SK-N-MC (cell line): ENCODE measurements around the gene SUCLG2.

Experiments used
- DNase-seq: peaks from one replicate; pipeline ENCODE4 v3.0.0-alpha.2; 2011; ENCODE audit warnings: low read depth, low spot score
- H3K27ac ChIP-seq: fragments of 200-600 bp; sonication (generic); 2 replicates; pipeline ENCODE4 v1.5.1; 2016; ENCODE audit warnings: mixed run types
- H3K36me3 ChIP-seq: fragments of 200-600 bp; sonication (generic); 2 replicates; pipeline ENCODE4 v1.6.1; 2017; ENCODE audit warnings: antibody characterized with exemption, low read length, mixed read lengths; ENCODE audit not compliant: insufficient read depth
- H3K4me3 ChIP-seq: fragments of 200-600 bp; sonication (generic); 2 replicates; pipeline ENCODE4 v1.5.1; 2016
- H3K9ac ChIP-seq: fragments of 200-600 bp; sonication (generic); 2 replicates; pipeline ENCODE4 v1.8.0; 2017; ENCODE audit warnings: mixed run types, mixed read lengths; ENCODE audit not compliant: insufficient read length
- H3K9me3 ChIP-seq: fragments of 200-600 bp; sonication (generic); 2 replicates; pipeline ENCODE4 v1.6.1; 2017; ENCODE audit warnings: low read depth, mild to moderate bottlenecking, antibody characterized with exemption, low read length, moderate library complexity, mixed read lengths
- EZH2 ChIP-seq: fragments of 200-600 bp; sonication (generic); IDR thresholded peaks from one replicate; pipeline ENCODE4 v1.6.1; 2017; ENCODE audit warnings: antibody characterized with exemption
- FOXP2 ChIP-seq: optimal IDR thresholded peaks from 2 replicates; pipeline ENCODE3; 2011; ENCODE audit warnings: mild to moderate bottlenecking, moderate library complexity; ENCODE audit not compliant: insufficient read depth; ENCODE audit errors: extremely low read length, control extremely low read depth
- POLR2AphosphoS5 ChIP-seq: IDR thresholded peaks from 2 replicates; pipeline ENCODE4 v1.6.1; 2012; ENCODE audit warnings: mild to moderate bottlenecking, low read depth, low read length, borderline replicate concordance

Gene SUCLG2

GRCh38 chr3:67654844-67655177 lies 399 bp upstream of the SUCLG2 start:
- no peaks in the 10 kb centered on the region for H3K36me3 ChIP-seq
- peak overlapping the region; percentile 68 for H3K27ac ChIP-seq
- H3K4me3 ChIP-seq: peak overlapping the region; percentile 77
- H3K9me3 ChIP-seq: no peaks in the 10 kb centered on the region
- no peak for DNase-seq
- peak overlapping the region; percentile 73 for H3K9ac ChIP-seq
- TF ChIP-seq POLR2AphosphoS5 (no peak), FOXP2 (no peak), EZH2 (no peak)

- Histone ChIP-seq H3K36me3 (no peaks in the 10 kb centered on the region), H3K9ac (peak overlapping the region; percentile 73), H3K27ac (peak overlapping the region; percentile 68), H3K4me3 (peak overlapping the region; percentile 77), H3K9me3 (no peaks in the 10 kb centered on the region)
- TF ChIP-seq POLR2AphosphoS5 (no peak), EZH2 (no peak), FOXP2 (no peak)
- no peak for DNase-seq
Observed at GRCh38 chr3:67653425-67654098, 850 bp downstream of the SUCLG2 start.

- H3K4me3 ChIP-seq: no peak overlapping the region
- H3K36me3 ChIP-seq: no peaks in the 10 kb centered on the region
- H3K9me3 ChIP-seq: no peaks in the 10 kb centered on the region
- H3K27ac ChIP-seq: no peak overlapping the region
- no peak for DNase-seq
- TF ChIP-seq FOXP2: no peak
- no peak for TF ChIP-seq EZH2
- TF ChIP-seq POLR2AphosphoS5: no peak
- H3K9ac ChIP-seq: no peak overlapping the region
Observed at GRCh38 chr3:67650084-67650483, 4.3 kb downstream of the SUCLG2 start.

- Histone ChIP-seq H3K4me3 (no peak overlapping the region), H3K27ac (no peak overlapping the region), H3K9ac (no peak overlapping the region), H3K9me3 (no peaks in the 10 kb centered on the region), H3K36me3 (no peaks in the 10 kb centered on the region)
- TF ChIP-seq POLR2AphosphoS5 (no peak), EZH2 (no peak), FOXP2 (no peak)
- no peak for DNase-seq
Observed at GRCh38 chr3:67649681-67650080, 4.7 kb downstream of the SUCLG2 start.

- DNase-seq: no peak
- no peak overlapping the region for H3K27ac ChIP-seq
- no peaks in the 10 kb centered on the region for H3K9me3 ChIP-seq
- TF ChIP-seq EZH2: no peak
- no peak for TF ChIP-seq POLR2AphosphoS5
- no peak for TF ChIP-seq FOXP2
- no peak overlapping the region for H3K4me3 ChIP-seq
- no peak overlapping the region for H3K9ac ChIP-seq
- H3K36me3 ChIP-seq: no peaks in the 10 kb centered on the region
Observed at GRCh38 chr3:67648701-67649100, 5.7 kb downstream of the SUCLG2 start.

- Histone ChIP-seq H3K36me3 (no peaks in the 10 kb centered on the region), H3K9ac (no peak overlapping the region), H3K9me3 (no peaks in the 10 kb centered on the region), H3K27ac (no peak overlapping the region), H3K4me3 (no peak overlapping the region)
- TF ChIP-seq EZH2: no peak
- TF ChIP-seq POLR2AphosphoS5: no peak
- TF ChIP-seq FOXP2: no peak
- no peak for DNase-seq
Observed at GRCh38 chr3:67648229-67648628, 6.2 kb downstream of the SUCLG2 start.

- Histone ChIP-seq H3K4me3 (no peak overlapping the region), H3K9ac (no peak overlapping the region), H3K9me3 (no peaks in the 10 kb centered on the region), H3K27ac (no peak overlapping the region), H3K36me3 (no peaks in the 10 kb centered on the region)
- TF ChIP-seq POLR2AphosphoS5 (no peak), FOXP2 (no peak), EZH2 (no peak)
- DNase-seq: no peak
Observed at GRCh38 chr3:67647390-67647878, 7.0 kb downstream of the SUCLG2 start.

- no peak for DNase-seq
- TF ChIP-seq FOXP2 (no peak), EZH2 (no peak), POLR2AphosphoS5 (no peak)
- H3K9me3 ChIP-seq: no peaks in the 10 kb centered on the region
- H3K36me3 ChIP-seq: no peaks in the 10 kb centered on the region
- no peak overlapping the region for H3K4me3 ChIP-seq
- H3K27ac ChIP-seq: no peak overlapping the region
- no peak overlapping the region for H3K9ac ChIP-seq
Observed at GRCh38 chr3:67646586-67647234, 7.7 kb downstream of the SUCLG2 start.
